DMS153 (cell line): Measurements from ENCODE around the gene TAS2R20.
"Not testable (repeated sequence)": the region's sequence is repeated elsewhere in the genome, so short reads cannot be mapped to it uniquely, and the experiment has no call there.

ENCODE experiments used
- DNase-seq: peaks from one replicate; lab custom pipeline; 2025; lab: John Stamatoyannopoulos, UW

Gene TAS2R20

GRCh38 chr12:10998204-10998603 is at the start of gene TAS2R20:
TSS of gene TAS2R20 (minus strand) at chr12:10998304. CDS start at chr12:10997875, 429 bp downstream.
- DNase-seq = no peak

- not testable (repeated sequence) for DNase-seq
These were observed 43.3 kb upstream of the TAS2R20 start for GRCh38 chr12:11041366-11041765.

- no peak for DNase-seq
These were observed 42.1 kb upstream of the TAS2R20 start for GRCh38 chr12:11040162-11040561.

- DNase-seq = no peak
These were observed 41.1 kb upstream of the TAS2R20 start for GRCh38 chr12:11039171-11039570.

GRCh38 chr12:11033959-11034358 is 35.9 kb upstream of the TAS2R20 start:
- not testable (repeated sequence) for DNase-seq

GRCh38 chr12:11031307-11031706 is 33.2 kb upstream of the TAS2R20 start, which contains the start of gene TAS2R31:
TSS of gene TAS2R31 (minus strand) at chr12:11031407. CDS start at chr12:11031335, 72 bp downstream.
- DNase-seq = no peak

GRCh38 chr12:11026118-11026517 is 28.0 kb upstream of the TAS2R20 start:
- no peak for DNase-seq

- DNase-seq = no peak
These were observed 25.3 kb upstream of the TAS2R20 start for GRCh38 chr12:11023387-11023786.

- no peak for DNase-seq
These were observed 24.4 kb upstream of the TAS2R20 start, which contains the start of gene TAS2R19 for GRCh38 chr12:11022520-11022919. TSS of gene TAS2R19 (minus strand) at chr12:11022620. CDS start at chr12:11022571, 49 bp downstream.

GRCh38 chr12:11016937-11017336 is 18.8 kb upstream of the TAS2R20 start:
- DNase-seq = no peak

- DNase-seq = no peak
These were observed 17.8 kb upstream of the TAS2R20 start for GRCh38 chr12:11015775-11016430.

GRCh38 chr12:11014234-11014633 is 16.1 kb upstream of the TAS2R20 start:
- no peak for DNase-seq

- DNase-seq = no peak
These were observed 9.5 kb upstream of the TAS2R20 start for GRCh38 chr12:11007608-11008007.

- DNase-seq = no peak
These were observed 3.8 kb downstream of the TAS2R20 start for GRCh38 chr12:10994307-10994706.

- no peak for DNase-seq
These were observed 9.0 kb downstream of the TAS2R20 start for GRCh38 chr12:10989107-10989506.

- DNase-seq = no peak
These were observed 11.3 kb downstream of the TAS2R20 start, which contains the start of gene TAS2R50 for GRCh38 chr12:10986812-10987211. TSS of gene TAS2R50 (minus strand) at chr12:10986912. CDS start at chr12:10986860, 52 bp downstream.

GRCh38 chr12:10982244-10982643 is 15.9 kb downstream of the TAS2R20 start:
- no peak for DNase-seq

GRCh38 chr12:10974965-10975364 is 23.1 kb downstream of the TAS2R20 start:
- DNase-seq = no peak

- no peak for DNase-seq
These were observed 29.2 kb downstream of the TAS2R20 start for GRCh38 chr12:10968765-10969456.

GRCh38 chr12:10967409-10967808 is 30.7 kb downstream of the TAS2R20 start:
- no peak for DNase-seq

- DNase-seq = no peak
These were observed 31.8 kb downstream of the TAS2R20 start for GRCh38 chr12:10966314-10966713.

- no peak for DNase-seq
These were observed 32.6 kb downstream of the TAS2R20 start for GRCh38 chr12:10965476-10965875.

- DNase-seq = no peak
These were observed 37.9 kb downstream of the TAS2R20 start for GRCh38 chr12:10960211-10960610.
